Activated CD4-positive, alpha-beta T cell treated with anti-CD3 and anti-CD28 coated beads for 36 hours (primary cell): ENCODE measurements around the gene LMBR1. TPM values are rescaled to one million over a fixed set of nuclear protein-coding genes. Genes with fewer than 3 reads are reported as not detected.

ENCODE experiments used
- ATAC-seq: fragments of 200-7000 bp; cut with Tn5 transposase; one replicate; pipeline ENCODE4 v1.10.0; 2021; ENCODE audit warnings: mild to moderate bottlenecking, moderate library complexity
- CTCF ChIA-PET: fragments of 350-600 bp; sonication (Branson Sonifier 250); formaldehyde crosslinking; loops from one replicate; lab custom pipeline; 2021; ENCODE audit warnings: antibody characterized with exemption; lab: Charles Lee
- POLR2A ChIA-PET: fragments of 350-600 bp; sonication (Branson Sonifier 250); formaldehyde crosslinking; loops from one replicate; lab custom pipeline; 2021; ENCODE audit warnings: antibody characterized with exemption, inconsistent platforms; lab: Charles Lee
- DNase-seq: peaks from one replicate; pipeline ENCODE4 v3.0.0-alpha.2; 2020
- H3K27ac Mint-ChIP-seq: one replicate; pipeline ENCODE4 v1.8.0; 2021; ENCODE audit warnings: mixed read lengths
- H3K27me3 Mint-ChIP-seq: one replicate; pipeline ENCODE4 v1.8.0; 2021; ENCODE audit warnings: mixed read lengths
- H3K36me3 Mint-ChIP-seq: one replicate; pipeline ENCODE4 v1.8.0; 2021; ENCODE audit warnings: low read depth, mixed read lengths
- H3K4me1 Mint-ChIP-seq: one replicate; pipeline ENCODE4 v1.8.0; 2021; ENCODE audit warnings: mixed read lengths
- H3K4me3 Mint-ChIP-seq: one replicate; pipeline ENCODE4 v1.8.0; 2021; ENCODE audit warnings: mild to moderate bottlenecking, moderate library complexity, mixed read lengths
- H3K9me3 Mint-ChIP-seq: one replicate; pipeline ENCODE4 v1.8.0; 2021; ENCODE audit warnings: low read depth, mixed read lengths
- intact Hi-C, 2 experiments: fragments of 100-400 bp; cut with DNase I in 1 of 2; cut with micrococcal nuclease in 1 of 2; formaldehyde crosslinking; loops; one replicate each; pipeline versions ENCODE4 v1.14.2 to v1.15.1; 2022 to 2024; cut with DNase I, micrococcal nuclease
- total RNA-seq, 2 experiments: library from RNA; stranded (reverse); gene quantifications; one replicate each; pipeline ENCODE4 v1.2.3, GENCODE V29; 2021

LMBR1 gene
- total RNA-seq, 2 experiments from 2014 or later: 31.0 to 39.0 TPM

DNA sequence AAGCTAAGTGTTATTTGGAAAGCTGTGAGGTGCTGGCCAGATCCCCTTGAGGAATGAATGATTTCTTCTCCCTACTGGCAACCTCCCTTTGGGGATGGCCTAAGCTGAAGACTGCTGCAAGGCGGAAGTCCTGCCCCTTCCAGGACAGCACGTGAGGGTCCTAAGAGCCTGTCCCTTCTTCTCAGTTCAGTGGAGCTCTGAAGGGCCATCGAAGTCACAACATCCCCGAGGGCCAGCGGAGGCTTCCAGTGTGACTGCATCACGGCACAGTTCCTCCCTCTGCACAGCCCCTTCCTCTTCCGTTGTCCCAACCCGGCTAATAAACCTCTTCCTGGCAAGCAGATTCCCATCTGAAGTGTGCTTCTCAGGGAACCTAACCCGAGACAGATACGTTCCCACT is 208.7 kb downstream of the LMBR1 start:
- ATAC-seq (no peak), DNase-seq (no peak)
- H3K27ac Mint-ChIP-seq: no peak overlapping the region
- no peaks in the 10 kb centered on the region for H3K27me3 Mint-ChIP-seq
- H3K4me3 Mint-ChIP-seq: no peak overlapping the region
- ChIA-PET POLR2A (no interaction called here), CTCF (interaction anchor here (0.8 kb wide), 1 partner anchor 11 kb away, joined by 4 read pairs; no protein-coding TSS in a partner anchor)
- no peaks in the 10 kb centered on the region for H3K9me3 Mint-ChIP-seq
- H3K4me1 Mint-ChIP-seq: no peaks in the 10 kb centered on the region
- H3K36me3 Mint-ChIP-seq: peaks cover 18% of the 10 kb centered on the region
- intact Hi-C loops: no loop called here

DNA sequence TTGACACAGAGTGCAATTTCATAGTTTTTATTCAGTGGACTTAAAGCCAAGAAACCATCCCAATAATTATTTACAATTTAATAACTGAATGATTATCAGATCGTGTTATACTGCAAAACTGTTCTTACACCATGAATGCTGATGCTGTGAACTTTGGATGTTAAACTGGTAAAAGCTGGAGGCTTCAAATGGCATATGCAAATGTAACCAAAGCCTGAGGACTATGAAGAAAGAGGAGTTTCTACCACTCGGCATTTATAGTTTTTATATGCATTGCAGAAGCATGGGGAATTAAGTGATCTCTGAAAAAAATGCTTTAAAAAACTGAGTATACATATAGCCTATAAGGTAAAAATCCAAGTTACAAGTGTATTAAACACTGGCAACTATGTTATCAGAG is 210.1 kb downstream of the LMBR1 start:
- DNase-seq (no peak), ATAC-seq (no peak)
- Mint-ChIP-seq H3K4me1 (no peaks in the 10 kb centered on the region), H3K4me3 (no peak overlapping the region), H3K36me3 (peaks cover 25% of the 10 kb centered on the region), H3K27me3 (no peaks in the 10 kb centered on the region), H3K27ac (no peak overlapping the region), H3K9me3 (no peaks in the 10 kb centered on the region)
- ChIA-PET CTCF (interaction anchor here (0.9 kb wide), 1 partner anchor 10 kb away, joined by 4 read pairs; no protein-coding TSS in a partner anchor), POLR2A (no interaction called here)
- intact Hi-C loops: no loop called here

DNA sequence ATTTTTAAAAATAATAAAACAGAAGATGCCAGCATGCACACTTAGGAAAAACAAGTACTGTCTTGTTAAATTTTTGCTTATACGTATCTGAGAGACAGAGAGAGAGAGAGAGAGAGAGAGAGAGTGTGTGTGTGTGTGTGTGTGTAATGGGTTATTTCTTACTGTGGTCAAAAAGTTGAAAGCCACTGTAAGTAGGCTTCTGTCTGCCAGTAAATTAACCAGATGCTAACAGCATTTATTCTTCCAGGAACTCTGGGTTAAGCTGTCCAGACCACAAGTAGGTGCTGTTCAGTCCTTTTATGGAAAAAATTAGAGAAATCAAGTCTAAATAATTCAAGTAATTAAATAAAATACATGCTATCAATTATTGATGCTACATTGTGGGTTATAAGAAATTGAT is 212.7 kb downstream of the LMBR1 start:
- Mint-ChIP-seq H3K4me1 (no peaks in the 10 kb centered on the region), H3K9me3 (no peaks in the 10 kb centered on the region), H3K27ac (no peak overlapping the region), H3K27me3 (no peaks in the 10 kb centered on the region), H3K36me3 (peaks cover 34% of the 10 kb centered on the region), H3K4me3 (no peak overlapping the region)
- CTCF ChIA-PET: no interaction called here
- ATAC-seq: no peak
- POLR2A ChIA-PET: no interaction called here
- no peak for DNase-seq
- intact Hi-C loops: no loop called here

DNA sequence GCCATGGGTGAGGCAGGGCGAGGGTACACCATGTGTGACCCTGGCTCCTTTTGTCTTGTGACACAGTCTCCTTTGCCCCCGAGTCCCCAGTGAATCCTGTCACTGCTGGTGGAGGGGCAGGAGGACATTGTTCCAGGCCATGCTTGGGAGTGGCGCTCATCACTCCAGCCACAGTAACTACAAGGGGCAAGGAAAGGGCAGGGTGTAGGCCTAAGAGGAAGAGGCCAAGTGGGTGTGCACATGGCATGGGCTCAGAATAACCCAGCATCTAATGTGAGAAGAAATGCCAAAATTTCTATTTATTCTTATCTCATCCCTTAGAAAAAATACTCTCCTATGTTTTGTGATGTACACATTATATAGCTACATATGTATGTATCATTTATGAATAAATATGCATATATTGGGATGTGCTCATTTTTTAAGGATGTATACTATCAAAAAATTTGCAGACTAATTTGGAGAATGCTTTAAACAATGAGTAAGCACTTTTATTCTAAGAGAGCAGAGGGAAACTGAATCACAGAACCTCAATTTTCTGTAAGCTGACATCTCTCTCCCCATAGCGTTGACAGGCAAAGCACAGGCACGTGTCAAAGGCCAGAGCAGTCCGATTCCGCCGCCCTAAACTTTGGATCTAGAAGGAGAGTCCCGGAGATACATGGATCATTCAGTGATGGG is 215.5 kb downstream of the LMBR1 start:
- ATAC-seq (no peak), DNase-seq (no peak)
- H3K36me3 Mint-ChIP-seq: peaks cover 33% of the 10 kb centered on the region
- ChIA-PET POLR2A (no interaction called here), CTCF (interaction anchor here (1.1 kb wide), 1 partner anchor 8 kb away, joined by 6 read pairs; no protein-coding TSS in a partner anchor)
- intact Hi-C loops: no loop called here
- no peak overlapping the region for H3K4me3 Mint-ChIP-seq
- no peaks in the 10 kb centered on the region for H3K27me3 Mint-ChIP-seq
- H3K4me1 Mint-ChIP-seq: no peaks in the 10 kb centered on the region
- no peak overlapping the region for H3K27ac Mint-ChIP-seq
- no peaks in the 10 kb centered on the region for H3K9me3 Mint-ChIP-seq

DNA sequence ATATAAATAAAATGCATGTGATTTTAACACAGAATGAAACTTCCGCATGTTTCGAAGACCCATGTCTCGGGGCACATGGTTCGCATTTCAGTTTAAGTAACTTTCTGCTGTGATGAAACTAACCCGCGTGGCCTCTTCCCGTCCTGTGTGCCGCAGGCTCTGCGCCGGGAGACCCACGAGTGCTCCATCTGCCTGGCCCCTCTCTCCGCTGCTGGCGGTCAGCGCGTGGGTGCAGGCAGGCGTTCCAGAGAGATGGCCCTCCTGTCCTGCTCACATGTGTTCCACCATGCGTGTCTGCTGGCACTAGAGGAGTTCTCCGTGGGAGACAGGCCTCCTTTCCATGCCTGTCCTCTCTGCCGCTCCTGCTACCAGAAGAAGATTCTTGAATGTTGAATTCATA is 216.7 kb downstream of the LMBR1 start:
- POLR2A ChIA-PET: no interaction called here
- Mint-ChIP-seq H3K36me3 (peaks cover 30% of the 10 kb centered on the region), H3K9me3 (no peaks in the 10 kb centered on the region), H3K27me3 (no peaks in the 10 kb centered on the region), H3K4me3 (no peak overlapping the region), H3K4me1 (no peaks in the 10 kb centered on the region), H3K27ac (no peak overlapping the region)
- intact Hi-C loops: no loop called here
- ATAC-seq (no peak), DNase-seq (no peak)
- CTCF ChIA-PET: no interaction called here

DNA sequence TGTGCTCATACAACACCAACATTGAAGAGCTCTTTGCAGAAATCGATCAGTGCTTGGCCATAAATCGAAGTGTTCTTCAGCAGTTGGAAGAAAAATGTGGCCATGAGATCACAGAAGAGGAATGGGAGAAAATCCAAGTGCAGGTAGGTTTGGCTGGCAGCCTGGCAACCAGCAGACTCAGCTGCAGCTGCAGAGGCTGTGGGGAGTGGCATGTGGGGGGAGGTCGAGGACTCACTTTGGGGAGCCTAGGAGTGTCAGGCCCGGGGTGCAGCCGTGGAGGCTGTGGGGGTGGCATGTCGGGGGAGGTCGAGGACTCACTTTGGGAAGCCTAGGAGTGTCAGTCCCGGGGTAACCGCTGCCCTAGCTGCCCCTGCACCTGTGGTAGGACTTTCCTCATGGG is 217.3 kb downstream of the LMBR1 start:
- ATAC-seq: no peak
- ChIA-PET POLR2A (no interaction called here), CTCF (no interaction called here)
- Mint-ChIP-seq H3K4me3 (no peak overlapping the region), H3K9me3 (no peaks in the 10 kb centered on the region), H3K36me3 (peaks cover 30% of the 10 kb centered on the region), H3K27me3 (no peaks in the 10 kb centered on the region), H3K27ac (no peak overlapping the region), H3K4me1 (no peaks in the 10 kb centered on the region)
- intact Hi-C loops: no loop called here
- DNase-seq: no peak

DNA sequence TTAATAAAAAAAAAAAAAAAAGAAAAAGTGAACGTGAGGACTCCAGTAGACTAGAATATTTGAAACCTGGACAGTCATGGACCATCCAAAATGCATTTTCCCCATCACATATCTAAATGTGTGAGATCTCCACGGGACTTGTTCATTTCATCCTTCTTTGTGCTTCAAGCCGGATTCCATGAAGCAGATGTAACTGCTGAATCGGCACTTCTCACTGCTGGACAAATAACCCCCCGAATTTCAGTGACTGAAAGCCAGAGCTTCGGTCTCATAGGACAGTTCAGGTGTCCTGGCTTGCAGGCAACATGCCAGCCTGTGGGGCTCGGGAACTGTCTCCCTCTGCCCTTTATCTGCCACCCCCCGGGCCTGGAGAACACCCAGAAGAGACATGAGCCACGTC is 219.1 kb downstream of the LMBR1 start:
- DNase-seq: no peak
- H3K27me3 Mint-ChIP-seq: no peaks in the 10 kb centered on the region
- ChIA-PET CTCF (interaction anchor here (0.6 to 1.0 kb wide), 3 partner anchors 8 to 103 kb away, joined by 3 to 4 read pairs (median 4); no protein-coding TSS in a partner anchor), POLR2A (no interaction called here)
- H3K36me3 Mint-ChIP-seq: peaks cover 22% of the 10 kb centered on the region
- ATAC-seq: no peak
- H3K4me3 Mint-ChIP-seq: no peak overlapping the region
- no peaks in the 10 kb centered on the region for H3K9me3 Mint-ChIP-seq
- intact Hi-C loops: no loop called here
- no peaks in the 10 kb centered on the region for H3K4me1 Mint-ChIP-seq
- H3K27ac Mint-ChIP-seq: no peak overlapping the region

DNA sequence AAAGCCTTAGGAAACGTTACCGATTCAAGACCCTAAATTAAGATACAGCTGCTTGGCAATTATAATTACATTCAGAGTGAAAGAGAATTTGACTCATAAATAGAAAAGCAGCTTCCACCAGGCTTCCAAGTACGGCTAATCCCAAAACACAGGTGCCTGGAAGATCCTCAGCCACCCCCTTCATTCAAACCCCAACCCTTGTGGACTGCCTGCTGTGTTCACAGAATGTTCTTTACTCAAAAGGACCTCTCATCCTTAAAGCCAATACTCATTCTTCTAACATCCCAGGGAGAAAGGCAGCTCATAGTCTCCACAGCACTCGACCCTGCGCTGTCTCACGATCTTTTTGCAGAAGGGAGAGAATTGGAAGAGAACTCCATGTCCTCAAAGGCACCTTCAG is 219.5 kb downstream of the LMBR1 start:
- Mint-ChIP-seq H3K4me1 (no peaks in the 10 kb centered on the region), H3K9me3 (no peaks in the 10 kb centered on the region), H3K36me3 (peaks cover 17% of the 10 kb centered on the region), H3K4me3 (no peak overlapping the region), H3K27me3 (no peaks in the 10 kb centered on the region), H3K27ac (no peak overlapping the region)
- ChIA-PET CTCF (interaction anchor here (1.0 kb wide), 2 partner anchors 9 to 11 kb away, joined by 4 read pairs; no protein-coding TSS in a partner anchor), POLR2A (no interaction called here)
- DNase-seq (no peak), ATAC-seq (no peak)
- intact Hi-C loops: no loop called here

DNA sequence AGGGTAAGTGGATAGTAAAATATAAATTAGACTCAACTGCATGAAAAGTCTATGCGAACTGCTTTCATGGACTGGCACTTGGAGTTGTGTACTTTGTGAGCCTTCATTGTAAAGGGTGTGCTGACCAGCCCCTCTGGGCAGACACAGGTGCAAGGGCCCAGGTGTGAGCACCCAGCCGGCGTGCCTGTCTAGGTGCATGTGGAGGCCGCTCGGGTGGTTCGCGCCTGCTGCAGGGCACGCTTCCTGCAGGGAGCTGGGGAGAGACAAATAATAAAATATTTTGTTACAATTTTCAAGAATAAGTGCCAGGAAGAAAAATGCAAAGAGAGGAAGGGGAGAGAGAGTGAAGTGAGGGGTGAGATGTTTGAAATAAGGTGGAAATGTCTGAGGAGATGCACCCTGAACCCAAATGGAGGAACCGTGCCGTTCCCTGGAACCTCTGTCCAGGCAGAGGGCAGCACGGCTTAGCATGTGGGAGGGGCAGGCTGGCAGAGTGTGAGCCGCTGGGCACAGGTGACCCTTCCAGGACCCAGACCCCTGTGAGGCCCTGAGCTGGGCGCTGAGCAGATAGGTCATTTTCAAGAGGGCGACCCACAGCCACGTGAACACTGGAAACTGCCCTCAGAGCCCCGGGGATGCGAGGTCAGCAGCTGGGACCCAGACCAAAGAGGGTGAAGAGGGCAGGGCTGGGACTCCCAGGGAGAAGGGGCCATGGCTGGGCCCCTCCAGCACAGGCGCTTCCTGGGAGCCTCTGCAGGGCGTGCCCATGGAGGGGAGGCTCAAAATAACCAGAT is 223.8 kb downstream of the LMBR1 start:
- CTCF ChIA-PET: interaction anchor here (0.6 kb wide), 1 partner anchor 24 kb away, joined by 3 read pairs; no protein-coding TSS in a partner anchor
- H3K4me3 Mint-ChIP-seq: no peak overlapping the region
- DNase-seq (no peak), ATAC-seq (no peak)
- POLR2A ChIA-PET: no interaction called here
- H3K27ac Mint-ChIP-seq: no peak overlapping the region
- intact Hi-C loops: no loop called here
- H3K27me3 Mint-ChIP-seq: no peaks in the 10 kb centered on the region
- no peaks in the 10 kb centered on the region for H3K4me1 Mint-ChIP-seq
- no peaks in the 10 kb centered on the region for H3K9me3 Mint-ChIP-seq
- peaks cover 2% of the 10 kb centered on the region for H3K36me3 Mint-ChIP-seq

DNA sequence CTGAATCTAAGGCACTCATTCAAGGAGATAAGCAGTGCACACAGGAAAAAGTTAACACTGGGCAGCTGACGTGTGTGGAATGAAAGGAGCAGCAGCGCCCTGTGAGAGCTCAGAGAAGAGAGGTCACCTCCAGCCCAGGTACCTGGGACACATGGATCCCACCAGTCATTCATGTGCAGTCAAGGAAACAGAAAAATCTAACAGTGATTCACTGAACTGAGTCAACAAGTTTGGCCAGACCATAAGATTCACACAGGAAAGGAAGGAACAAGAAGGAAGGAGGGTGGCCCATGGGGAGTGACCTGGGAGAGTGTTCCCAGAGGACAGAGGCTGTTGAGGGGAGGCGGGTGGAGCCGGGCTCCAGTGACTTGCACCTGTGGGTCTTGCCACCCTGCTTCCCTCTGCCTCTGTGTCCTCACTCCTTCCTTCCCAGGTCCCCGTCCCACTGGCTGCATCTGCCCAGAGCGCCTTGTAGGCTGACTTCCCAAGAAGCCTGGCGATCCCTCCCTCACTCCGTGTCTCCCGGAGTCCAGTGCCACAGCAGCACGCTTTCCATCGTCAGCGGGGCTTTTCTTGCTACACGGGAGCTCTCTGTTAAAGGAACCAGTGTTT is 224.7 kb downstream of the LMBR1 start:
- intact Hi-C loops: no loop called here
- Mint-ChIP-seq H3K27me3 (no peaks in the 10 kb centered on the region), H3K4me3 (no peak overlapping the region), H3K36me3 (no peaks in the 10 kb centered on the region), H3K9me3 (no peaks in the 10 kb centered on the region), H3K4me1 (no peaks in the 10 kb centered on the region), H3K27ac (no peak overlapping the region)
- POLR2A ChIA-PET: no interaction called here
- DNase-seq (no peak), ATAC-seq (no peak)
- CTCF ChIA-PET: interaction anchor here (0.6 kb wide), 1 partner anchor 25 kb away, joined by 3 read pairs; no protein-coding TSS in a partner anchor

DNA sequence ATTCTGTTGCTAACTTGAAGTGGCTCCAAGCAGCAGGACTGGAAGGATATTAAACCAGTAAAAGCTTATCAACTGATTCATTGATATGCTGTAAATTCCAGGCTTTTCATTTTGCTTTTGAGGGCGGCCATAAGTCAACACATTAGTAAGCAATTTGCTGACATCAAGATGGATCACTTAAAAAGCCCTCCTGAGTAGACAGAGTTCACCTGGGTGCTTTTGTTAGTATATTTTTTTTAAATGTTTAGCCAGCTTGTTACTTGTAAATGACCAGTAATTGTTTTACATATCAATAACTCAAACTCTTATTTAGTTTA is 225.9 kb downstream of the LMBR1 start:
- Mint-ChIP-seq H3K4me1 (no peaks in the 10 kb centered on the region), H3K9me3 (no peaks in the 10 kb centered on the region), H3K27me3 (no peaks in the 10 kb centered on the region), H3K4me3 (no peak overlapping the region), H3K27ac (no peak overlapping the region), H3K36me3 (no peaks in the 10 kb centered on the region)
- intact Hi-C loops: no loop called here
- no peak for ATAC-seq
- ChIA-PET CTCF (no interaction called here), POLR2A (no interaction called here)
- DNase-seq: no peak
